AG04450 (cell line): ENCODE data around the gene PAPPA2. TPM values are rescaled to one million over a fixed set of nuclear protein-coding genes. Genes with fewer than 3 reads are reported as not detected.

Experiments used
- CTCF ChIA-PET: fragments of 300-600, 350-600 bp; formaldehyde crosslinking; extraction: SDS; loops from one replicate; lab custom pipeline; 2022; ENCODE audit warnings: antibody characterized with exemption, inconsistent platforms; lab: Charles Lee
- POLR2A ChIA-PET: fragments of 350-600 bp; formaldehyde crosslinking; extraction: SDS; loops from one replicate; lab custom pipeline; 2021; ENCODE audit warnings: antibody characterized with exemption, inconsistent platforms; lab: Yijun Ruan, JAX
- DNase-seq: peaks from one replicate; pipeline ENCODE4 v3.0.0-alpha.2; 2011; ENCODE audit warnings: low read depth, low spot score
- H3K27ac ChIP-seq: one replicate; pipeline ENCODE4 v1.5.1; 2012; ENCODE audit warnings: low read depth, low read length, control low read depth
- H3K27me3 ChIP-seq: one replicate; pipeline ENCODE4 v1.6.0; 2012; ENCODE audit warnings: low read length; ENCODE audit not compliant: control insufficient read depth, insufficient read depth
- H3K4me3 ChIP-seq: 2 replicates; pipeline ENCODE4 v1.5.1; 2011; ENCODE audit warnings: mild to moderate bottlenecking, low read depth, low read length, control low read depth
- H3K9me3 ChIP-seq: 2 replicates; pipeline ENCODE4 v1.5.1; 2012; ENCODE audit warnings: low read length; ENCODE audit not compliant: control insufficient read depth, insufficient read depth
- polyA plus RNA-seq: library from polyadenylated mRNA; depleted of rRNA; stranded (reverse); fragments of >200 nt; gene quantifications from 2 replicates; pipeline ENCODE4 v1.2.3, GENCODE V29; 2011
- TF ChIP-seq, protein P1 (sequence below): IDR thresholded peaks from 2 replicates; pipeline ENCODE4 v1.5.1; 2011; ENCODE audit warnings: low read depth, low read length, control low read depth, inconsistent platforms

PAPPA2 gene
- polyA plus RNA-seq, 1 experiment = 0.29 TPM

- ChIA-PET POLR2A (no interaction called here), CTCF (no interaction called here)
- DNase-seq = no peak
- Histone ChIP-seq H3K27ac (no peak overlapping the region), H3K4me3 (no peak overlapping the region), H3K9me3 (no peaks in the 10 kb centered on the region), H3K27me3 (no peaks in the 10 kb centered on the region)
- TF ChIP-seq, protein P1, sequence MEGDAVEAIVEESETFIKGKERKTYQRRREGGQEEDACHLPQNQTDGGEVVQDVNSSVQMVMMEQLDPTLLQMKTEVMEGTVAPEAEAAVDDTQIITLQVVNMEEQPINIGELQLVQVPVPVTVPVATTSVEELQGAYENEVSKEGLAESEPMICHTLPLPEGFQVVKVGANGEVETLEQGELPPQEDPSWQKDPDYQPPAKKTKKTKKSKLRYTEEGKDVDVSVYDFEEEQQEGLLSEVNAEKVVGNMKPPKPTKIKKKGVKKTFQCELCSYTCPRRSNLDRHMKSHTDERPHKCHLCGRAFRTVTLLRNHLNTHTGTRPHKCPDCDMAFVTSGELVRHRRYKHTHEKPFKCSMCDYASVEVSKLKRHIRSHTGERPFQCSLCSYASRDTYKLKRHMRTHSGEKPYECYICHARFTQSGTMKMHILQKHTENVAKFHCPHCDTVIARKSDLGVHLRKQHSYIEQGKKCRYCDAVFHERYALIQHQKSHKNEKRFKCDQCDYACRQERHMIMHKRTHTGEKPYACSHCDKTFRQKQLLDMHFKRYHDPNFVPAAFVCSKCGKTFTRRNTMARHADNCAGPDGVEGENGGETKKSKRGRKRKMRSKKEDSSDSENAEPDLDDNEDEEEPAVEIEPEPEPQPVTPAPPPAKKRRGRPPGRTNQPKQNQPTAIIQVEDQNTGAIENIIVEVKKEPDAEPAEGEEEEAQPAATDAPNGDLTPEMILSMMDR = no peak
Observed at GRCh38 chr1:176837708-176838107, 374.7 kb downstream of the PAPPA2 start.

GRCh38 chr1:176838276-176838995, 375.5 kb downstream of the PAPPA2 start:
- DNase-seq = no peak
- TF ChIP-seq, protein P1 = no peak
- ChIA-PET POLR2A (no interaction called here), CTCF (no interaction called here)
- Histone ChIP-seq H3K4me3 (no peak overlapping the region), H3K9me3 (no peaks in the 10 kb centered on the region), H3K27me3 (no peaks in the 10 kb centered on the region), H3K27ac (no peak overlapping the region)

- H3K27ac ChIP-seq = no peak overlapping the region
- H3K9me3 ChIP-seq = no peaks in the 10 kb centered on the region
- POLR2A ChIA-PET = no interaction called here
- CTCF ChIA-PET = no interaction called here
- H3K27me3 ChIP-seq = no peaks in the 10 kb centered on the region
- H3K4me3 ChIP-seq = no peak overlapping the region
- DNase-seq = no peak
- TF ChIP-seq, protein P1 = no peak
Observed at GRCh38 chr1:176839216-176839615, 376.2 kb downstream of the PAPPA2 start.

DNA sequence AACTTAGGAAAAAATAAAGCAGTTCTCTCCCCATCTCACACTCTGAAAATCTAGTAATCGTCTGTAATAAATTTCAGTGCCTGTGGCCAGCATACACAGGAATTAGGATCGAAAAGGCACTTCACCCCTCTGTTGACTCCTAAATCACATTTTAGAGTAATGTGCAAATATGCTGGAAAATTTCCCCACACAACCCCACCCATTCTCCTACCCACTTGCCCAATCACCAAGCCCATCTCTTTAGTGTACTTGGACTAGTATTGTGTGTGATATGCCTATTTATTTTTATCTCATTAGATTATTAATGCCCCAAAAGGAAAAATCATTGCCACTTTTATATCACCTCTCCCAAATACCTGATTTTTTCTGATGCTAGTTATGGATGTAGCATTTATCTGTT, 378.3 kb downstream of the PAPPA2 start:
- H3K4me3 ChIP-seq = no peak overlapping the region
- ChIA-PET CTCF (no interaction called here), POLR2A (no interaction called here)
- DNase-seq = no peak
- TF ChIP-seq, protein P1 = no peak
- H3K9me3 ChIP-seq = no peaks in the 10 kb centered on the region
- H3K27me3 ChIP-seq = no peaks in the 10 kb centered on the region
- H3K27ac ChIP-seq = no peak overlapping the region
